B cell (primary cell): Measurements from ENCODE around the gene SNX32.

ENCODE experiments used
- CTCF ChIP-seq: fragments of 200-600 bp; IDR thresholded peaks from one replicate; pipeline ENCODE4 v1.8.0; 2022; ENCODE audit warnings: antibody characterized with exemption, mild to moderate bottlenecking
- EZH2 ChIP-seq: IDR thresholded peaks from 2 replicates; pipeline ENCODE4 v1.6.1; 2012; ENCODE audit warnings: borderline replicate concordance, low read depth, mild to moderate bottlenecking, moderate library complexity, low read length; ENCODE audit not compliant: insufficient read depth, poor library complexity, severe bottlenecking

GRCh38 chr11:65854161-65854592, 20.4 kb downstream of the SNX32 start:
- no peak for TF ChIP-seq CTCF
- TF ChIP-seq EZH2 = no peak
